Effector CD4-positive, alpha-beta T cell (primary cell): Measurements from ENCODE around the gene RGN.
"Not testable (repeated sequence)": the region's sequence is repeated elsewhere in the genome, so short reads cannot be mapped to it uniquely, and the experiment has no call there.

Experiments used
- DNase-seq: peaks from one replicate; pipeline ENCODE4 v3.0.0-alpha.2; 2020

RGN gene

DNA sequence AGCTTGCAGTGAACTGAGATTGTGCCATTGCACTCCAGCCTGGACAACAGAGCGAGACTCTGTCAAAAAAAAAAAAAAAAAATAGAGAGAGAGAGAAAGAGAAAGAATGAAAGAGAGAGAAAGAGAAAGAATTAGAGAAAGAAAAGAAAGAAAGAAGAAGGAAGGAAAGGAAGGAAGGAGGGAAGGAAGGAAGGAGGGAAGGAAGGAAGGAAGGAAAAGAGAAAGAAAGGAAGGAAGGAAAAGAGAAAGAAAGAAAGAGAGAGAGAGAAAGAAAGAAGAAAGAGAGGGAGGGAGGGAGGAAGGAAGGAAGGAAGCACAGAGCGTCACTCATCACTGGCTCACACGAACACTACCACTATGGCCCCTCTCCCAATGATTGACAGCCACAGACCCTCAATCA lies 46.2 kb downstream of the RGN start:
- not testable (repeated sequence) for DNase-seq

DNA sequence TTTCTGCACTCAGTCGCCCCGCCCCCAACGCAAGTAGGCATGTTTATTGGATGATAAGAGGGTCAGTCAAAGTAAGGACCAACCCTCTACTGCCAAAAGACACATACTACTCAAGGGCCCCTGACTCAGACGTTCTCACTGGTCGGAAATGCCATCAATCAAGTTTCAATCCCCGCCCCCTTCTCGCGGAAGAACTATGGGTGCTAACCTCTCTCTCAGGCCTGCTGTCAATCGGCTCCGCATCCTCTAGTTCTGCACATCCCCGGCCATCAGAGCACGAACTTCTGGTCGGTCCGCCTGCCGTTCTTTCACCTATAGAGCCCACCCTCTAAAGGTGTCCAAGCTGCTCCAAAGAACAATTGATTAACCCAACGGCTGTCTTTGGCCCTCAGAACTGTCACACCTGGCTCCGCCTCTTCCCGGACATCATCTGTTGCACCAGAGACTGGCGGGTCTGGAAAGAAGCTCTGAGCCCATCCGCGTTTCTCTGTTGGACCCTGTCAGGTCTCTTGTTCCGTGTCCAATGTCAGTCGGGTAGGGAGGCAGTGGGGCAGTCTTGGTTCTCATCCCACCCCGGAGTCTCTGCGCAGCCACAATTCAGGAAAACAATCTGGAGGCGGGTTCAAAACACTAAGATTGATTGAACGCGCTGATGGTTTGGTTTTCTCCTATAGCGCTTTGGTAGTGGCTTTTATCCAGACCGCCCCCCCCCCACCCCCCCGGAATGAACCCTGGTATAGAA lies 51.1 kb downstream of the RGN start:
- DNase-seq, result peak; percentile 76

DNA sequence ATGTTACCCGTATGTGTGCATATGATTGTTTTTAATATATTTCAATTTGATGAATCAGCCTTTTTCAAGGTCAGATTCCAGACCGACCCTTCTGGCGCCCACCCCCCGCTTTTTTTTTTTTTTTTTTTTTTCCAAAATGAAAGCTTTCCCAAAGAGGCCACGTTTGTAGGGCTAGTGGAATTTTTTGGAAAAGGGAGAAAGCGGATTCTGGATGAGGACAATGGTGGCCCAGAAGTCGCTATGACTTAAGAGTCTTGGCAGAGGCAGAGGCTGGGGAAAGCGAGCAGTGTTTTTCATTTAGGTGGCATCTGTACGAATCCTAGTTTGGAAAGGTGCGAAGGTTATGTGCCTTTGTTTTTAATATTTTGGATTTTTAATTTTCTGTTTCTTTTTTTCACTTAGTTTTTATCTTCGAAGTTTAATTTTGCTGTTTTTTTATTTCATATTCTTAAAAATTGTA lies 51.7 kb downstream of the RGN start:
- DNase-seq, result no peak

DNA sequence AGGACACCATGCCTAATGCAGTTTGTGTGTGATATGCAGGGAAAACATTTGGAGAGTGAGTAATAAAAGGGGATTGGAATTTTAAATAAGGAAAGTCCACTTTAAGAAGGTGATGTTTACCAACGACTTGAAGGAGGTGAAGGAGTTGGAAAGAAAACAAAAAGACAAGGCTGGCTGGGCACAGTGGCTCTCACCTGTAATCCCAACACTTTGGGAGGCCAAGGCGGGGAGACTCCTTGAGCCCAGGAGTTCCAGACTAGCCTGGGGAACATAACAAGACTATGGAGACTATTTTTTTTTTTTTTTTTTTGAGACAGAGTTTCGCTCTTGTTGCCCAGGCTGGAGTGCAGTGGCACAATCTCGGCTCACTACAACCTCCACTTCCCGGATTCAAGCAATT lies 55.2 kb downstream of the RGN start:
- no peak for DNase-seq

DNA sequence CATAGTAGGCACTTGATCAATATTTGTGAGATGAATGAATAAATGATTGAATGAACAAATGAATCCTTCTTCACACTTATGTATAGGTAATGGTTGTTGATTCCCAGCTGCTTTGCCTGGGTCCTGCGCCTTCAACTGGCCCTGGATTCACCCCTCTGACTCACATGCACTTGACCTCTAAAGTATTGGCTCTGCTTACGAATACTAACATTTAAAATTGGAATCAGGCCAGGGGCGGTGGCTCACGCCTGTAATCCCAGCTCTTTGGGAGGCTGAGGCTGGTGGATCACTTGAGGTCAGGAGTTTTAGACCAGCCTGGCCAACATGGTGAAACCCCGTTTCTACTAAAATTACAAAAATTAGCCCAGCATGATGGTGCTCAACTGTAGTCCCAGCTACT lies 57.4 kb downstream of the RGN start:
- DNase-seq, result not testable (repeated sequence)

DNA sequence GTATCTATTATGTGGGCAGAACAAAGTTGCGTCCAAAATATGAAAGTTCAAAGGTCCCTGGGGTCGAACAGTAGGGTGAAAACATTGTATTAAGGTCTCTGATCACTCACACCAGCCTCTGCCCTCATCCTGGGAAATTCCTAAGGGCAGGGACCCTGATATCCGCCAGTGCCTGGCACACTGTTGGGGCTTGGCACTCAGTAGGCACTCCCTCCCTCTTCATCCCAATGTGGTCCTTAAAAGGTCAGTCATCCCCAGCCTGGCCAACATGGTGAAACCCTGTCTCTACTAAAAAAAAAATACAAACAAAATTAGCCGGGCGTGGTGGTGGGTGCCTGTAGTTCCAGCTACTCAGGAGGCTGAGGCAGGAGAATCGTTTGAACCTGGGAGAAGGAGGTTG lies 59.9 kb downstream of the RGN start:
- DNase-seq, result no peak
